ENCODE data around the gene FOXP1.

GRCh38 chr3:71444861-71445259 is 138.7 kb downstream of the FOXP1 start:
- TF ChIP-seq EZH2 (IDR thresholded peaks at IDR 0.05; ENCODE audit: low read length, missing control alignments): no peak
- TF ChIP-seq CTCF (conservative IDR thresholded peaks at IDR 0.05 in 1 of 2, IDR thresholded peaks at IDR 0.05 in 1 of 2; ENCODE audit: low read depth in 1 of 2, low read length in 2 of 2): no peak

Data from fibroblast of lung (primary cell).